Measurements from ENCODE around the gene DCTN4.

GRCh38 chr5:150670948-150671310 is 87.9 kb downstream of the DCTN4 start:
- TF ChIP-seq POLR2A (IDR thresholded peaks at IDR 0.05; ENCODE audit: low read depth, low read length) (no peak), POLR2AphosphoS5 (IDR thresholded peaks at IDR 0.05; ENCODE audit: low read depth, low read length) (no peak), TAF1 (IDR thresholded peaks at IDR 0.05; ENCODE audit: low read depth, low read length) (no peak), SPI1 (IDR thresholded peaks at IDR 0.05; ENCODE audit: low read depth, low read length) (no peak), POU2F2 (IDR thresholded peaks at IDR 0.05; ENCODE audit: low read depth, low read length) (no peak)

Measured in GM12891 (cell line).